ENCODE data around the gene SLC2A8. TPM values are rescaled to one million over a fixed set of nuclear protein-coding genes. Genes with fewer than 3 reads are reported as not detected.

Gene SLC2A8
- total and polyA plus RNA-seq, 12 donors: 17.1 to 121 (median 62.0) TPM

- no peak for TF ChIP-seq POLR2A (IDR thresholded peaks at IDR 0.05)
- no peak for TF ChIP-seq CTCF (IDR thresholded peaks at IDR 0.05)
- no peak overlapping the region for H3K27ac ChIP-seq
- 93 to 96% (median 95%) methylated on average over 8 of the region's 8 CpGs for WGBS, 4 donors
- H3K36me3 ChIP-seq (replicated peaks in 1 of 2): peaks cover 0 to 45% of the 10 kb centered on the region in 2 donors
- peaks cover 4 to 15% of the 10 kb centered on the region in 2 donors for H3K4me1 ChIP-seq (replicated peaks in 1 of 2)
- H3K4me3 ChIP-seq: no peak overlapping the region
- H3K27me3 ChIP-seq: no peaks in the 10 kb centered on the region
- DNase-seq: no peak
- intact Hi-C loops (cut with DNase I): no loop called here
- no peaks in the 10 kb centered on the region for H3K9me3 ChIP-seq (replicated peaks in 1 of 3)
Observed at GRCh38 chr9:127430415-127430814, 33.4 kb downstream of the SLC2A8 start.

- Histone ChIP-seq H3K36me3 (replicated peaks in 1 of 2) (peaks cover 0 to 91% of the 10 kb centered on the region in 2 donors), H3K4me1 (replicated peaks in 1 of 2) (no peaks in the 10 kb centered on the region), H3K9me3 (replicated peaks in 1 of 3) (no peaks in the 10 kb centered on the region), H3K4me3 (no peak overlapping the region), H3K27ac (no peak overlapping the region), H3K27me3 (no peaks in the 10 kb centered on the region)
- TF ChIP-seq POLR2A (IDR thresholded peaks at IDR 0.05): no peak
- intact Hi-C loops (cut with DNase I): no loop called here
- no peak for DNase-seq
- WGBS, 4 donors: 81 to 91% (median 91%) methylated on average over 12 of the region's 12 CpGs
Observed at GRCh38 chr9:127437497-127438264, 40.7 kb downstream of the SLC2A8 start.

GRCh38 chr9:127438394-127438793 is 41.4 kb downstream of the SLC2A8 start:
- no peak for DNase-seq
- 94 to 96% (median 95%) methylated on average over 9 of the region's 9 CpGs for WGBS, 4 donors
- no peak for TF ChIP-seq CTCF (IDR thresholded peaks at IDR 0.05)
- no peak overlapping the region for H3K4me3 ChIP-seq
- H3K27me3 ChIP-seq: no peaks in the 10 kb centered on the region
- H3K36me3 ChIP-seq (replicated peaks in 1 of 2): peaks cover 0 to 89% of the 10 kb centered on the region in 2 donors
- no peaks in the 10 kb centered on the region for H3K4me1 ChIP-seq (replicated peaks in 1 of 2)
- intact Hi-C loops (cut with DNase I): no loop called here
- H3K27ac ChIP-seq: no peak overlapping the region
- no peaks in the 10 kb centered on the region for H3K9me3 ChIP-seq (replicated peaks in 1 of 3)

GRCh38 chr9:127444283-127444920 is 47.4 kb downstream of the SLC2A8 start:
- Histone ChIP-seq H3K9me3 (replicated peaks in 1 of 3) (no peaks in the 10 kb centered on the region), H3K27me3 (no peaks in the 10 kb centered on the region), H3K27ac (peak overlapping the region in 1 of 5 donors; percentile 20), H3K4me1 (replicated peaks in 1 of 2) (peaks cover 0 to 16% of the 10 kb centered on the region in 2 donors), H3K36me3 (replicated peaks in 1 of 2) (peaks cover 0 to 84% of the 10 kb centered on the region in 2 donors), H3K4me3 (no peak overlapping the region)
- intact Hi-C loops (cut with DNase I): no loop called here
- no peak for DNase-seq
- WGBS, 4 donors: 90 to 95% (median 93%) methylated on average over 12 to 17 of the region's 17 CpGs
- TF ChIP-seq CTCF (IDR thresholded peaks at IDR 0.05) (no peak), POLR2A (IDR thresholded peaks at IDR 0.05) (no peak)

All from adrenal gland (tissue), 12 donors.